Fibroblast of the aortic adventitia (primary cell): ENCODE data around the gene KLHDC3. TPM values are rescaled to one million over a fixed set of nuclear protein-coding genes. Genes with fewer than 3 reads are reported as not detected.
A peak's percentile ranks its signal among the peaks of the same experiment; 100 is the strongest.

Experiments
- DNase-seq: peaks from one replicate; pipeline ENCODE4 v3.0.0-alpha.2; 2010; ENCODE audit warnings: low read depth
- H3K4me3 ChIP-seq: 2 replicates; pipeline ENCODE4 v1.5.1; 2011; ENCODE audit warnings: low read depth, mild to moderate bottlenecking, control low read depth, low read length, moderate library complexity
- CTCF ChIP-seq: IDR thresholded peaks from 2 replicates; pipeline ENCODE4 v1.5.1; 2011; ENCODE audit warnings: mild to moderate bottlenecking, low read length, control low read depth, inconsistent platforms; ENCODE audit not compliant: insufficient read depth
- total RNA-seq: library from RNA; depleted of rRNA; stranded (reverse); fragments of >200 nt; gene quantifications from 2 replicates; pipeline ENCODE4 v1.2.3, GENCODE V29; 2012; ENCODE audit warnings: low replicate concordance

Gene KLHDC3
- total RNA-seq, 1 donor: 78.1 TPM

- peak; percentile 18 for DNase-seq
- no peak for TF ChIP-seq CTCF
- H3K4me3 ChIP-seq: peak overlapping the region; percentile 83
Observed at GRCh38 chr6:43060034-43060754, 46.1 kb downstream of the KLHDC3 start.

- peak overlapping the region; percentile 83 for H3K4me3 ChIP-seq
- TF ChIP-seq CTCF: no peak
- DNase-seq: no peak
Observed at GRCh38 chr6:43060755-43061633, 46.9 kb downstream of the KLHDC3 start.

- no peak for DNase-seq
- no peak overlapping the region for H3K4me3 ChIP-seq
- no peak for TF ChIP-seq CTCF
Observed at GRCh38 chr6:43061861-43062260, 47.8 kb downstream of the KLHDC3 start.

GRCh38 chr6:43062818-43063217, 48.8 kb downstream of the KLHDC3 start:
- H3K4me3 ChIP-seq: no peak overlapping the region
- DNase-seq: no peak
- TF ChIP-seq CTCF: no peak

- DNase-seq: peak; percentile 84
- TF ChIP-seq CTCF: peak; percentile 65
- H3K4me3 ChIP-seq: no peak overlapping the region
Observed at GRCh38 chr6:43070028-43070632, 56.1 kb downstream of the KLHDC3 start.

Other genes with a start within 250 kb of the KLHDC3 start
- gene BICRAL, start 232.2 kb upstream of the KLHDC3 start, total RNA-seq: 7.7 and 15.8 TPM in 2 replicates
- gene RPL7L1, start 134.6 kb upstream of the KLHDC3 start, total RNA-seq: 74.7 and 102 TPM in 2 replicates
- not detected in 2 replicates for gene PTCRA, start 98.2 kb upstream of the KLHDC3 start, total RNA-seq
- gene CNPY3, start 84.8 kb upstream of the KLHDC3 start, total RNA-seq: 23.2 and 45.6 TPM in 2 replicates
- 0.25 and 0.36 TPM in 2 replicates for gene GNMT, start 53.5 kb upstream of the KLHDC3 start, total RNA-seq
- gene PEX6, start 35.1 kb upstream of the KLHDC3 start, total RNA-seq: 19.3 and 39.4 TPM in 2 replicates
- 46.9 and 60.9 TPM in 2 replicates for gene PPP2R5D, start 29.7 kb upstream of the KLHDC3 start, total RNA-seq
- gene MEA1, start 303 bp upstream of the KLHDC3 start, total RNA-seq: 18.6 and 71.8 TPM in 2 replicates
- gene RRP36, start 7.4 kb downstream of the KLHDC3 start, total RNA-seq: 46.9 and 86.6 TPM in 2 replicates
- gene CUL7, start 39.6 kb downstream of the KLHDC3 start, total RNA-seq: 28.0 and 31.6 TPM in 2 replicates
- 11.9 and 18.7 TPM in 2 replicates for gene MRPL2, start 45.2 kb downstream of the KLHDC3 start, total RNA-seq
- gene KLC4, start 45.4 kb downstream of the KLHDC3 start, total RNA-seq: 11.3 and 15.3 TPM in 2 replicates
- 44.6 and 102 TPM in 2 replicates for gene PTK7, start 62.1 kb downstream of the KLHDC3 start, total RNA-seq
- 17.5 and 17.9 TPM in 2 replicates for gene SRF, start 157.0 kb downstream of the KLHDC3 start, total RNA-seq
- 22.8 and 28.7 TPM in 2 replicates for gene CUL9, start 167.9 kb downstream of the KLHDC3 start, total RNA-seq
- 46.2 and 65.2 TPM in 2 replicates for gene DNPH1, start 215.2 kb downstream of the KLHDC3 start, total RNA-seq
- gene TTBK1, start 229.2 kb downstream of the KLHDC3 start, total RNA-seq: not detected in 2 replicates